ENCODE data around the gene EPHB1. TPM values are rescaled to one million over a fixed set of nuclear protein-coding genes. Genes with fewer than 3 reads are reported as not detected.

EPHB1 gene
- polyA plus RNA-seq, 1 of the 3 experiments (the other 2 are of a cell fraction): 1.2 TPM

GRCh38 chr3:135083756-135084155, 288.7 kb downstream of the EPHB1 start:
- no peaks in the 10 kb centered on the region for H3K9me3 ChIP-seq
- POLR2A ChIA-PET: no interaction called here
- no peak overlapping the region for H3K4me3 ChIP-seq (ENCODE audit: low read depth in 2 of 2, low read length in 1 of 2)
- no peaks in the 10 kb centered on the region for H3K4me1 ChIP-seq (ENCODE audit: control insufficient read depth in 1 of 2, insufficient read depth in 2 of 2, low read depth in 1 of 2, low read length in 1 of 2)
- H3K36me3 ChIP-seq (replicated peaks in 1 of 2; ENCODE audit: control insufficient read depth in 1 of 2, insufficient read depth in 2 of 2, low read length in 1 of 2): no peaks in the 10 kb centered on the region
- 50% methylated on average over 1 of the region's 1 CpG for WGBS (ENCODE audit: low lambda C conversion rate)
- CTCF ChIA-PET: interaction anchor here (0.8 kb wide), 1 partner anchor 9 kb away, joined by 3 read pairs; no protein-coding TSS in a partner anchor
- H3K27ac ChIP-seq (ENCODE audit: low read depth in 2 of 2, low read length in 1 of 2): no peak overlapping the region
- no peak overlapping the region for H3K4me2 ChIP-seq
- H2AFZ ChIP-seq (ENCODE audit: low read depth): no peak overlapping the region
- no peaks in the 10 kb centered on the region for H3K79me2 ChIP-seq (ENCODE audit: insufficient read depth)
- no peaks in the 10 kb centered on the region for H3K9me2 ChIP-seq
- H3F3A ChIP-seq (replicated peaks; ENCODE audit: insufficient read depth): no peaks in the 10 kb centered on the region
- H3K27me3 ChIP-seq (ENCODE audit: insufficient read depth): no peaks in the 10 kb centered on the region
- H3K9ac ChIP-seq: no peak overlapping the region
- DNase-seq: no peak
- no peak for TF ChIP-seq REST (IDR thresholded peaks at IDR 0.05; ENCODE audit: low read depth, low read length)
- TF ChIP-seq GABPA (IDR thresholded peaks at IDR 0.05; ENCODE audit: low read depth): no peak
- TF ChIP-seq RCOR1 (IDR thresholded peaks at IDR 0.05; ENCODE audit: low read length): no peak
- TF ChIP-seq SIN3A (IDR thresholded peaks at IDR 0.05; ENCODE audit: borderline replicate concordance, low read depth, low read length): no peak
- no peak for TF ChIP-seq TEAD4 (IDR thresholded peaks at IDR 0.05; ENCODE audit: borderline replicate concordance, insufficient read depth)
- no peak for TF ChIP-seq MEF2A (IDR thresholded peaks at IDR 0.05; ENCODE audit: borderline replicate concordance, low read depth)
- no peak for TF ChIP-seq NRF1 (IDR thresholded peaks at IDR 0.05; ENCODE audit: low read depth, low read length)
- TF ChIP-seq PBX3 (IDR thresholded peaks at IDR 0.05): no peak
- no peak for TF ChIP-seq YY1 (IDR thresholded peaks at IDR 0.05; ENCODE audit: low read depth)
- no peak for TF ChIP-seq MAX (IDR thresholded peaks at IDR 0.05; ENCODE audit: low read depth)
- TF ChIP-seq MXI1 (IDR thresholded peaks at IDR 0.05; ENCODE audit: low read depth, low read length): no peak
- TF ChIP-seq EP300 (IDR thresholded peaks at IDR 0.05; ENCODE audit: borderline replicate concordance in 1 of 2, low read depth in 1 of 2, low read length in 1 of 2): no peak
- no peak for TF ChIP-seq CTCF (IDR thresholded peaks at IDR 0.05)
- no peak for TF ChIP-seq EZH2phosphoT487 (IDR thresholded peaks at IDR 0.05; ENCODE audit: borderline replicate concordance, low read depth)
- no peak for TF ChIP-seq CHD2 (IDR thresholded peaks at IDR 0.05; ENCODE audit: low read length, partially characterized antibody)
- no peak for TF ChIP-seq FOXM1 (IDR thresholded peaks at IDR 0.05; ENCODE audit: low read depth)
- no peak for TF ChIP-seq FOXJ3 (CRISPR knock-in tag; IDR thresholded peaks at IDR 0.05)
- no peak for TF ChIP-seq RXRA (IDR thresholded peaks at IDR 0.05; ENCODE audit: borderline replicate concordance, low read depth)
- no peak for TF ChIP-seq ELF1 (IDR thresholded peaks at IDR 0.05)
- no peak for TF ChIP-seq IRF3 (IDR thresholded peaks at IDR 0.05; ENCODE audit: low read depth, low read length)
- no peaks in the 10 kb centered on the region for H4K20me1 ChIP-seq (ENCODE audit: insufficient read depth)
